ENCODE results near the gene CANT1. TPM values are rescaled to one million over a fixed set of nuclear protein-coding genes. Genes with fewer than 3 reads are reported as not detected.
"Not testable (repeated sequence)": the region's sequence is repeated elsewhere in the genome, so short reads cannot be mapped to it uniquely, and the experiment has no call there.

Gene CANT1
- total RNA-seq, 1 experiment from 2014 or later = 106 TPM

GRCh38 chr17:79027925-79028491, 18.4 kb upstream of the CANT1 start:
- peak; percentile 59 to 82 for DNase-seq (ENCODE audit: low read depth in 1 of 2, low spot score in 2 of 2)
- Histone ChIP-seq H3K36me3 (no peaks in the 10 kb centered on the region), H3K27ac (no peak overlapping the region), H3K27me3 (replicated peaks) (peaks cover 16% of the 10 kb centered on the region), H3K9me3 (replicated peaks) (no peaks in the 10 kb centered on the region), H3K4me3 (no peak overlapping the region), H3K4me1 (replicated peaks) (peaks cover 68% of the 10 kb centered on the region)

GRCh38 chr17:79027274-79027924, 17.8 kb upstream of the CANT1 start:
- Histone ChIP-seq H3K27ac (peak overlapping the region; percentile 22), H3K36me3 (no peaks in the 10 kb centered on the region), H3K4me1 (replicated peaks) (peaks cover 68% of the 10 kb centered on the region), H3K9me3 (replicated peaks) (no peaks in the 10 kb centered on the region), H3K4me3 (no peak overlapping the region), H3K27me3 (replicated peaks) (peaks cover 16% of the 10 kb centered on the region)
- DNase-seq (ENCODE audit: low read depth in 1 of 2, low spot score in 2 of 2) = peak in 1 of 2 experiments; percentile 62

DNA sequence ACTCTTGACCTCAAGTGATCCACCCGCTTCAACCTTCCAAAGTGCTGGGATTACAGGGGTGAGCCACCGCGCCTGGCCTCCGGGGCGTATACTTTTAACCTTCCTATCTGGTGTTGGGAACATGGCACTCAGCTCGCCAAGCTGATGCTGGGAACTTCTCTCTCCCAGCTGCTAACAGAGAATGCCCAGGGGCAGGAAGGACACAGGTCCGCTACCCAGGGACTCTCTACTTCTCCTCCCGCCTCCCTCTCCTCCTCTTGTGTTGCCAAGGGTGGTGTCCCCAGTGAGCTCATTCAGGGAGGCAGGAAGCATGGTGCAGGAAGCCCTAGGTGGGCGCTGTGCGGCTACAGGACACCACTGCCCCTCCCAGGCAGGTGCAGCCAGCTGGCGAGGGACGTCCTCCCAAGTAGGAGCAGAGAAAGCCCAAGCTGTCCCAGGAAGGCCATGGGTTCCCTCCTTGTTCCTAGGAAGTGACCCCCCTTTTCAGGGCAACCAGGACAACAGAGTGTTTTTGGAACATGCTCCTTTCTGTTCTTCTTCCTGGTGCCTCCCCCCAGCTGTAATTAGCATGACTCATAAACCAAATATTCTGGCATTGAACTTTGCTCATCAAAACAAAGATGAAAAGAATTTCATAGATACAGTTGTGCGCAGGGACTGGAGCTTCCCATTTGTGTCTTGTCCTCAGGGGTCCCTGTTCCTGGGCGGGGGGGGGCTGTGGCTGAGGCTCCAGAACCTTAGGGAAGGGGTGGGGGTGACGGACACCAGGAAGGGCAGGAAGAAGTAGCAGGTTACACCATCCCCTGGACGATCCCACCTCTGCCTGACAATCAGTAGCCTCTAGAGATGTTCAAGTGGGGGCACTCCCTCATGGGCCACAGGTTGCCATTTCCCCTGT, 17.1 kb upstream of the CANT1 start:
- Histone ChIP-seq H3K36me3 (no peaks in the 10 kb centered on the region), H3K27ac (peak overlapping the region; percentile 51), H3K9me3 (replicated peaks) (no peaks in the 10 kb centered on the region), H3K4me3 (no peak overlapping the region), H3K4me1 (replicated peaks) (peaks cover 68% of the 10 kb centered on the region), H3K27me3 (replicated peaks) (peaks cover 16% of the 10 kb centered on the region)
- DNase-seq (ENCODE audit: low read depth in 1 of 2, low spot score in 2 of 2) = peak; percentile 79 to 93

- H3K9me3 ChIP-seq (replicated peaks) = no peaks in the 10 kb centered on the region
- no peak overlapping the region; the same call in 1 of the 2 replicates for H3K4me3 ChIP-seq
- no peaks in the 10 kb centered on the region for H3K36me3 ChIP-seq
- no peak overlapping the region for H3K27ac ChIP-seq
- H3K27me3 ChIP-seq (replicated peaks) = peaks cover 16% of the 10 kb centered on the region
- H3K4me1 ChIP-seq (replicated peaks) = peaks cover 61% of the 10 kb centered on the region
- no peak for DNase-seq (ENCODE audit: low read depth in 1 of 2, low spot score in 2 of 2)
Observed at GRCh38 chr17:79024901-79025737, 15.6 kb upstream of the CANT1 start.

- Histone ChIP-seq H3K27me3 (replicated peaks) (peaks cover 16% of the 10 kb centered on the region), H3K4me3 (peak within 1 kb of the TSS; percentile 39), H3K4me1 (replicated peaks) (peaks cover 51% of the 10 kb centered on the region), H3K36me3 (no peaks in the 10 kb centered on the region), H3K27ac (no peak within 1 kb of the TSS), H3K9me3 (replicated peaks) (no peaks in the 10 kb centered on the region)
- DNase-seq (ENCODE audit: low read depth in 1 of 2, low spot score in 2 of 2) = peak; percentile 39 to 54
Observed at GRCh38 chr17:79023886-79024771, 14.6 kb upstream of the CANT1 start, which contains the start of gene C1QTNF1. Gene C1QTNF1, plus strand, starts transcription at chr17:79024169. Its CDS starts 19,800 bp downstream, at chr17:79043969.

- Histone ChIP-seq H3K27me3 (replicated peaks) (peaks cover 20% of the 10 kb centered on the region), H3K9me3 (replicated peaks) (no peaks in the 10 kb centered on the region), H3K4me1 (replicated peaks) (peaks cover 43% of the 10 kb centered on the region), H3K27ac (no peak overlapping the region), H3K4me3 (no peak overlapping the region), H3K36me3 (no peaks in the 10 kb centered on the region)
- DNase-seq (ENCODE audit: low read depth in 1 of 2, low spot score in 2 of 2) = no peak
Observed at GRCh38 chr17:79023180-79023705, 13.7 kb upstream of the CANT1 start.

DNA sequence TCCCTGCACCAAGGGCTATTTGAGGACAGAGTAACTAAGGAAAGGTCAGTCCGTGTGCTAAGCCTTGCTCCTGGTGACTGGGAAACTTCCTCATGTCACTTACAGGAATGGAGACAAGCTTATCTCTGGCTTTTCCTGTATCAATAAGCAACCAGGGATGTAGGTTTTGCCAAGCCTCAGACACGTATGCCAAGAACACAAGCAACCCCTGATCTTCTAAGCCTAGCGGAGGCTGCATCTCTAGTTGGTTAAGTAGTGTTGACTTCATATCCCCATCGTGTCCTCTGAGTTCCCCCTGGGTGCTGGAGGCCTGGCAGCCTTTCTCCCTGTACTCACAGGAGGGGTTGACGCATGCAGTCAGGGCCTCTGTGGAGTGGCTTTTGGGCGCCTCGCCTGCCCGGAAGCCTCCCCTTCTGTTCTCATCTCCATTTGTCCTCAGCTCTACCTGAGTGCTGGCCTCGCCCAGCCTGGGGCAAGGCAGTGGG, 13.0 kb upstream of the CANT1 start:
- DNase-seq (ENCODE audit: low read depth in 1 of 2, low spot score in 2 of 2) = no peak
- Histone ChIP-seq H3K4me1 (replicated peaks) (peaks cover 36% of the 10 kb centered on the region), H3K27me3 (replicated peaks) (peaks cover 20% of the 10 kb centered on the region), H3K4me3 (no peak overlapping the region), H3K36me3 (no peaks in the 10 kb centered on the region), H3K27ac (no peak overlapping the region), H3K9me3 (replicated peaks) (no peaks in the 10 kb centered on the region)

GRCh38 chr17:79021929-79022328, 12.4 kb upstream of the CANT1 start:
- H3K27ac ChIP-seq; H3K4me3 ChIP-seq; H3K9me3 ChIP-seq (replicated peaks); DNase-seq (ENCODE audit: low read depth in 1 of 2, low spot score in 2 of 2); H3K36me3 ChIP-seq: not testable (repeated sequence)
- H3K27me3 ChIP-seq (replicated peaks) = peaks cover 20% of the 10 kb centered on the region
- peaks cover 29% of the 10 kb centered on the region for H3K4me1 ChIP-seq (replicated peaks)

- Histone ChIP-seq H3K4me1 (replicated peaks) (peaks cover 19% of the 10 kb centered on the region), H3K9me3 (replicated peaks) (no peaks in the 10 kb centered on the region), H3K27ac (no peak overlapping the region), H3K27me3 (replicated peaks) (peaks cover 20% of the 10 kb centered on the region), H3K36me3 (no peaks in the 10 kb centered on the region), H3K4me3 (no peak overlapping the region)
- no peak for DNase-seq (ENCODE audit: low read depth in 1 of 2, low spot score in 2 of 2)
Observed at GRCh38 chr17:79020631-79021301, 11.2 kb upstream of the CANT1 start.

- Histone ChIP-seq H3K27me3 (replicated peaks) (peaks cover 20% of the 10 kb centered on the region), H3K27ac (no peak overlapping the region), H3K9me3 (replicated peaks) (no peaks in the 10 kb centered on the region), H3K4me1 (replicated peaks) (peaks cover 14% of the 10 kb centered on the region), H3K4me3 (no peak overlapping the region), H3K36me3 (no peaks in the 10 kb centered on the region)
- DNase-seq (ENCODE audit: low read depth in 1 of 2, low spot score in 2 of 2) = peak in 1 of 2 experiments; percentile 59
Observed at GRCh38 chr17:79019632-79020584, 10.3 kb upstream of the CANT1 start.

- Histone ChIP-seq H3K36me3 (no peaks in the 10 kb centered on the region), H3K27ac (no peak overlapping the region), H3K4me1 (replicated peaks) (peaks cover 7% of the 10 kb centered on the region), H3K4me3 (no peak overlapping the region), H3K27me3 (replicated peaks) (peaks cover 13% of the 10 kb centered on the region), H3K9me3 (replicated peaks) (no peaks in the 10 kb centered on the region)
- DNase-seq (ENCODE audit: low read depth in 1 of 2, low spot score in 2 of 2) = no peak
Observed at GRCh38 chr17:79019261-79019631, 9.7 kb upstream of the CANT1 start.
